Left lung (tissue), 10 donors: ENCODE data around the gene MXD3. TPM values are rescaled to one million over a fixed set of nuclear protein-coding genes. Genes with fewer than 3 reads are reported as not detected.
A peak's percentile ranks its signal among the peaks of the same experiment; 100 is the strongest.

Experiments
- ATAC-seq: fragments of 200-7000 bp; cut with Tn5 transposase; one replicate; pipeline ENCODE4 v1.9.1; 2020; ENCODE audit warnings: moderate library complexity
- DNase-seq, 4 donors: peaks; one replicate each; pipeline ENCODE4 v3.0.0-alpha.2; 2013 to 2020
- H3K27ac ChIP-seq, 2 donors: fragments of 200-600 bp; sonication (generic) in 1 of 2; one replicate each; pipeline versions ENCODE4 v1.5.0 to v1.8.0; 2020 to 2021
- H3K27me3 ChIP-seq, 2 donors: fragments of 200-600 bp; sonication (generic) in 1 of 2; one replicate each; pipeline versions ENCODE4 v1.5.0 to v1.8.0; 2020 to 2021
- H3K36me3 ChIP-seq, 2 donors: fragments of 200-600 bp; sonication (generic) in 1 of 2; one replicate each; pipeline versions ENCODE4 v1.5.0 to v1.8.0; 2020 to 2021
- H3K4me1 ChIP-seq, 2 donors: fragments of 200-600 bp; one replicate each; pipeline ENCODE4 v1.8.0; 2021
- H3K4me3 ChIP-seq, 2 donors: fragments of 200-600 bp; sonication (generic) in 1 of 2; one replicate each; pipeline versions ENCODE4 v1.5.0 to v1.8.0; 2020 to 2021; ENCODE audit warnings: mild to moderate bottlenecking in 1 of 2
- H3K9me3 ChIP-seq, 2 donors: fragments of 200-600 bp; sonication (generic) in 1 of 2; one replicate each; pipeline versions ENCODE4 v1.5.0 to v1.8.0; 2020 to 2021
- CTCF ChIP-seq, 2 donors: fragments of 200-600 bp; sonication (generic) in 1 of 2; IDR thresholded peaks; one replicate each; pipeline versions ENCODE4 v1.5.0 to v1.8.0; 2021; ENCODE audit warnings: antibody characterized with exemption in 2 of 2
- intact Hi-C, 2 donors: fragments of 100-400 bp; cut with DNase I; formaldehyde crosslinking; loops; one replicate each; pipeline versions ENCODE4 v1.11.2 to v1.14.2; 2022
- polyA plus RNA-seq, 6 donors: library from polyadenylated mRNA; unstranded; fragments of 120-200 nt; gene quantifications; one replicate each; pipeline ENCODE4 v1.2.1, GENCODE V29; 2013; ENCODE audit not compliant: insufficient read length in 6 of 6
- total RNA-seq, 2 donors: library from RNA; stranded (reverse); fragmentation: NEBNext Ultra II Directional; extraction: Animal tissue kit (Norgen Biotek cat#: 25700); gene quantifications; one replicate each; pipeline ENCODE4 v1.2.1, GENCODE V29; 2021
- donor health status: DM: no; HTN: yes; CAD: no.
- donor health status: DM: no; HTN: no; CAD: no.

The MXD3 gene
- total and polyA plus RNA-seq, 8 donors: 10.8 to 36.5 (median 22.0) TPM

- Histone ChIP-seq H3K36me3 (peaks cover 0 to 27% of the 10 kb centered on the region in 2 donors), H3K27me3 (no peaks in the 10 kb centered on the region), H3K9me3 (no peaks in the 10 kb centered on the region), H3K4me1 (peaks cover 40 to 85% of the 10 kb centered on the region in 2 donors), H3K4me3 (peak overlapping the region in 1 of 2 donors; percentile 12), H3K27ac (peak overlapping the region; percentile 72 to 89)
- ATAC-seq: peak; percentile 37
- peak in 2 of 4 donors; percentile 66 to 80 for DNase-seq
- no peak for TF ChIP-seq CTCF (IDR thresholded peaks at IDR 0.05)
- intact Hi-C loops: no loop called here
Observed at GRCh38 chr5:177300236-177300880, 11.3 kb downstream of the MXD3 start.

- no peak for ATAC-seq
- no peak for TF ChIP-seq CTCF (IDR thresholded peaks at IDR 0.05)
- Histone ChIP-seq H3K4me1 (peaks cover 36 to 84% of the 10 kb centered on the region in 2 donors), H3K27me3 (no peaks in the 10 kb centered on the region), H3K4me3 (peak overlapping the region in 1 of 2 donors; percentile 12), H3K27ac (peak overlapping the region; percentile 72 to 89), H3K36me3 (peaks cover 0 to 30% of the 10 kb centered on the region in 2 donors), H3K9me3 (no peaks in the 10 kb centered on the region)
- intact Hi-C loops: no loop called here
- peak in 1 of 4 donors; percentile 55 for DNase-seq
Observed at GRCh38 chr5:177299697-177300096, 12.0 kb downstream of the MXD3 start.

- Histone ChIP-seq H3K27me3 (no peaks in the 10 kb centered on the region), H3K4me3 (no peak overlapping the region), H3K36me3 (peaks cover 0 to 48% of the 10 kb centered on the region in 2 donors), H3K9me3 (no peaks in the 10 kb centered on the region), H3K27ac (peak overlapping the region in 1 of 2 donors; percentile 89), H3K4me1 (peaks cover 32 to 79% of the 10 kb centered on the region in 2 donors)
- intact Hi-C loops: no loop called here
- TF ChIP-seq CTCF (IDR thresholded peaks at IDR 0.05): no peak
- no peak for ATAC-seq
- no peak for DNase-seq
Observed at GRCh38 chr5:177297922-177298321, 13.8 kb downstream of the MXD3 start.

- no peak for TF ChIP-seq CTCF (IDR thresholded peaks at IDR 0.05)
- H3K4me3 ChIP-seq: no peak overlapping the region
- no peaks in the 10 kb centered on the region for H3K9me3 ChIP-seq
- peaks cover 23 to 66% of the 10 kb centered on the region in 2 donors for H3K4me1 ChIP-seq
- intact Hi-C loops: no loop called here
- H3K27ac ChIP-seq: peak overlapping the region; percentile 29 to 77
- peak in 1 of 4 donors; percentile 29 for DNase-seq
- ATAC-seq: no peak
- no peaks in the 10 kb centered on the region for H3K27me3 ChIP-seq
- peaks cover 0 to 56% of the 10 kb centered on the region in 2 donors for H3K36me3 ChIP-seq
Observed at GRCh38 chr5:177296581-177296980, 15.1 kb downstream of the MXD3 start.

GRCh38 chr5:177295924-177296323 lies 15.8 kb downstream of the MXD3 start:
- Histone ChIP-seq H3K4me1 (peaks cover 17 to 59% of the 10 kb centered on the region in 2 donors), H3K4me3 (no peak overlapping the region), H3K9me3 (no peaks in the 10 kb centered on the region), H3K27me3 (no peaks in the 10 kb centered on the region), H3K36me3 (peaks cover 0 to 56% of the 10 kb centered on the region in 2 donors), H3K27ac (peak overlapping the region in 1 of 2 donors; percentile 77)
- ATAC-seq (no peak), DNase-seq (peak in 1 of 4 donors; percentile 81)
- TF ChIP-seq CTCF (IDR thresholded peaks at IDR 0.05): no peak
- intact Hi-C loops: no loop called here
